Panc1 (cell line): ENCODE data around the gene POLE. TPM values are rescaled to one million over a fixed set of nuclear protein-coding genes. Genes with fewer than 3 reads are reported as not detected.

Source experiments
- ATAC-seq: fragments of 200-7000 bp; cut with Tn5 transposase; 2 replicates; pipeline ENCODE4 v1.9.1; 2020; ENCODE audit warnings: mild to moderate bottlenecking, moderate library complexity
- BruUV-seq: library from RNA; stranded (reverse); fragments of 400-500 nt; replicated peaks from 2 replicates; lab custom pipeline; 2021; lab: Mats Ljungman, UMichigan
- CTCF ChIA-PET: fragments of 300-600 bp; sonication (Branson Sonifier 250); formaldehyde crosslinking; loops from one replicate; lab custom pipeline; 2022; ENCODE audit warnings: antibody characterized with exemption; lab: Charles Lee
- POLR2A ChIA-PET: fragments of 300-600 bp; sonication (Branson Sonifier 250); formaldehyde crosslinking; loops from one replicate; lab custom pipeline; 2022; ENCODE audit warnings: antibody characterized with exemption; lab: Charles Lee
- DNase-seq: peaks from one replicate; pipeline ENCODE4 v3.0.0-alpha.2; 2010; ENCODE audit warnings: low read depth, low spot score
- H3K27ac ChIP-seq: 2 replicates; pipeline ENCODE4 v1.5.1; 2011; ENCODE audit warnings: mild to moderate bottlenecking, low read length, inconsistent platforms
- H3K27me3 ChIP-seq: fragments of 200-500 bp; sonication (Bioruptor generic); 2 replicates; pipeline ENCODE4 v1.6.0; 2014; ENCODE audit warnings: low read length, inconsistent platforms; ENCODE audit not compliant: control insufficient read depth, insufficient read depth
- H3K36me3 ChIP-seq: fragments of 200-500 bp; sonication (Bioruptor generic); 2 replicates; pipeline ENCODE4 v1.5.1; 2014; ENCODE audit warnings: inconsistent platforms, mild to moderate bottlenecking, low read length, moderate library complexity; ENCODE audit not compliant: control insufficient read depth, insufficient read depth
- H3K4me1 ChIP-seq: 2 replicates; pipeline ENCODE4 v1.5.1; 2011; ENCODE audit warnings: inconsistent platforms, mild to moderate bottlenecking, low read length, moderate library complexity; ENCODE audit not compliant: control insufficient read depth, insufficient read depth
- H3K4me3 ChIP-seq, 2 experiments: 2 replicates each; pipeline ENCODE4 v1.5.1; 2011 to 2012; ENCODE audit warnings: low read depth in 2 of 2, low read length in 2 of 2, mild to moderate bottlenecking in 2 of 2, inconsistent platforms in 1 of 2, moderate library complexity in 1 of 2
- H3K9me3 ChIP-seq: fragments of 200-500 bp; sonication (Bioruptor generic); 2 replicates; pipeline ENCODE4 v1.5.1; 2014; ENCODE audit warnings: low read depth, mild to moderate bottlenecking, inconsistent platforms, low read length, moderate library complexity; ENCODE audit not compliant: control insufficient read depth, insufficient read depth
- POLR2AphosphoS5 ChIP-seq: IDR thresholded peaks from 2 replicates; pipeline ENCODE4 v1.6.1; 2012; ENCODE audit warnings: mild to moderate bottlenecking, low read depth, low read length, moderate library complexity
- SIN3A ChIP-seq: IDR thresholded peaks from 2 replicates; pipeline ENCODE4 v1.6.1; 2012; ENCODE audit warnings: low read depth, mild to moderate bottlenecking, low read length, moderate library complexity, borderline replicate concordance; ENCODE audit not compliant: insufficient read depth
- TCF7L2 ChIP-seq: IDR thresholded peaks from 2 replicates; pipeline ENCODE4 v1.6.1; 2011; ENCODE audit warnings: mild to moderate bottlenecking, low read depth, low read length, inconsistent platforms
- in situ Hi-C: cut with HindIII; loops from 2 replicates; pipeline ENCODE4 v1.10.0; 2016; ENCODE audit warnings: low sequenced_read_pairs, low pct_unique_long_range_greater_than_20kb
- intact Hi-C: fragments of 100-400 bp; cut with micrococcal nuclease; formaldehyde crosslinking; loops from one replicate; pipeline ENCODE4 v1.10.0; 2022; ENCODE audit not compliant: unreplicated experiment
- total RNA-seq: library from RNA; stranded (reverse); gene quantifications from one replicate; pipeline ENCODE4 v1.2.1, GENCODE V29; 2021; ENCODE audit not compliant: unreplicated experiment
- TF ChIP-seq, protein P1 (sequence below), 2 experiments: IDR thresholded peaks; 2 replicates each; pipeline ENCODE4 v1.6.1; 2011 to 2012; ENCODE audit warnings: low read depth in 2 of 2, control low read depth in 1 of 2, low read length in 1 of 2, mild to moderate bottlenecking in 1 of 2, moderate library complexity in 1 of 2; ENCODE audit not compliant: insufficient read depth in 1 of 2
- TF ChIP-seq, protein P2 (sequence below): fragments of 450-650 bp; IDR thresholded peaks from 2 replicates; pipeline ENCODE4 v1.5.1; 2017; ENCODE audit warnings: mild to moderate bottlenecking

POLE gene
- total RNA-seq, 1 experiment from 2014 or later, result 112 TPM

DNA sequence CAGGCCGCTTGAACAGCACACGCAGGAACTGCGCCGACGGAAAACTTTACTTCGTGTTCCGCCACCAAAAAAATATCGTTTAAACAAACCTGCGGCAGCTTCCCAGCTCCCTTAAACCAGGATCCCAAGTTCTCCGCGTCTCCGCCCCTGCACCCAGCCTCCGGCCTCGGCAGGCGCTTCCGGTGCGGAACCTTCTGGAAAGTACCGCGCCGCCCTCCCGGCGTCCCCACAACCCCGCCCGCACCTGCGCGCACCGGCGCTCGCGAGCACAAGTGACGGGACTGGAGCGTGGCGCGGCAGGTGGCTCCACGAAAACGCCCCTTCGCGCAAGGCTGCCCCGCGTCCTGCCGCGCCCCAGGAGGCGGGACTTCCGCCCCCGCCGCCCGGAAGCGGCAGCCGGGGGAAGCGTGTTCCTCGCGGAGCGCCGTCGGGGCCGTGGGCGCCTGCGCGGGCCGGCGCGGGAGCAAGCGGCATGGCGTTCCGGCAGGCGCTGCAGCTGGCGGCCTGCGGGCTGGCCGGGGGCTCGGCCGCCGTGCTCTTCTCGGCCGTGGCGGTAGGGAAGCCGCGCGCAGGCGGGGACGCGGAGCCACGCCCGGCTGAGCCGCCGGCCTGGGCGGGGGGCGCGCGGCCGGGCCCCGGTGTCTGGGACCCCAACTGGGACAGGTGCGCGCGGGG, 23.4 kb upstream of the POLE start, which contains the start of gene PGAM5:
Gene PGAM5, plus strand, starts transcription at position 438 of the 675 bp plus-strand sequence. Its CDS starts 35 bp downstream, at position 473.
- Histone ChIP-seq H3K4me3 (peak within 1 kb of the TSS; percentile 67 to 90), H3K27ac (peak within 1 kb of the TSS; percentile 90), H3K4me1 (peaks cover 6% of the 10 kb centered on the region; the same call in 1 of the 2 replicates), H3K9me3 (no peaks in the 10 kb centered on the region), H3K27me3 (no peaks in the 10 kb centered on the region), H3K36me3 (no peaks in the 10 kb centered on the region)
- BruUV-seq, result no TSS peak
- no peak for DNase-seq
- intact Hi-C loops (no loop called here), in situ Hi-C loops (no loop called here)
- ChIA-PET POLR2A (no interaction called here), CTCF (no interaction called here)
- ATAC-seq, result peak; percentile 93
- TF ChIP-seq, protein P1, sequence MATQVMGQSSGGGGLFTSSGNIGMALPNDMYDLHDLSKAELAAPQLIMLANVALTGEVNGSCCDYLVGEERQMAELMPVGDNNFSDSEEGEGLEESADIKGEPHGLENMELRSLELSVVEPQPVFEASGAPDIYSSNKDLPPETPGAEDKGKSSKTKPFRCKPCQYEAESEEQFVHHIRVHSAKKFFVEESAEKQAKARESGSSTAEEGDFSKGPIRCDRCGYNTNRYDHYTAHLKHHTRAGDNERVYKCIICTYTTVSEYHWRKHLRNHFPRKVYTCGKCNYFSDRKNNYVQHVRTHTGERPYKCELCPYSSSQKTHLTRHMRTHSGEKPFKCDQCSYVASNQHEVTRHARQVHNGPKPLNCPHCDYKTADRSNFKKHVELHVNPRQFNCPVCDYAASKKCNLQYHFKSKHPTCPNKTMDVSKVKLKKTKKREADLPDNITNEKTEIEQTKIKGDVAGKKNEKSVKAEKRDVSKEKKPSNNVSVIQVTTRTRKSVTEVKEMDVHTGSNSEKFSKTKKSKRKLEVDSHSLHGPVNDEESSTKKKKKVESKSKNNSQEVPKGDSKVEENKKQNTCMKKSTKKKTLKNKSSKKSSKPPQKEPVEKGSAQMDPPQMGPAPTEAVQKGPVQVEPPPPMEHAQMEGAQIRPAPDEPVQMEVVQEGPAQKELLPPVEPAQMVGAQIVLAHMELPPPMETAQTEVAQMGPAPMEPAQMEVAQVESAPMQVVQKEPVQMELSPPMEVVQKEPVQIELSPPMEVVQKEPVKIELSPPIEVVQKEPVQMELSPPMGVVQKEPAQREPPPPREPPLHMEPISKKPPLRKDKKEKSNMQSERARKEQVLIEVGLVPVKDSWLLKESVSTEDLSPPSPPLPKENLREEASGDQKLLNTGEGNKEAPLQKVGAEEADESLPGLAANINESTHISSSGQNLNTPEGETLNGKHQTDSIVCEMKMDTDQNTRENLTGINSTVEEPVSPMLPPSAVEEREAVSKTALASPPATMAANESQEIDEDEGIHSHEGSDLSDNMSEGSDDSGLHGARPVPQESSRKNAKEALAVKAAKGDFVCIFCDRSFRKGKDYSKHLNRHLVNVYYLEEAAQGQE (IDR thresholded peaks at IDR 0.05; ENCODE audit: insufficient read depth in 1 of 2, low read depth in 2 of 2, low read length in 1 of 2), result no peak
- TF ChIP-seq TCF7L2, result peak; percentile 32; the same call in 1 of the 2 replicates
- peak; percentile 84; the same call in 1 of the 2 replicates for TF ChIP-seq SIN3A
- TF ChIP-seq, protein P2, sequence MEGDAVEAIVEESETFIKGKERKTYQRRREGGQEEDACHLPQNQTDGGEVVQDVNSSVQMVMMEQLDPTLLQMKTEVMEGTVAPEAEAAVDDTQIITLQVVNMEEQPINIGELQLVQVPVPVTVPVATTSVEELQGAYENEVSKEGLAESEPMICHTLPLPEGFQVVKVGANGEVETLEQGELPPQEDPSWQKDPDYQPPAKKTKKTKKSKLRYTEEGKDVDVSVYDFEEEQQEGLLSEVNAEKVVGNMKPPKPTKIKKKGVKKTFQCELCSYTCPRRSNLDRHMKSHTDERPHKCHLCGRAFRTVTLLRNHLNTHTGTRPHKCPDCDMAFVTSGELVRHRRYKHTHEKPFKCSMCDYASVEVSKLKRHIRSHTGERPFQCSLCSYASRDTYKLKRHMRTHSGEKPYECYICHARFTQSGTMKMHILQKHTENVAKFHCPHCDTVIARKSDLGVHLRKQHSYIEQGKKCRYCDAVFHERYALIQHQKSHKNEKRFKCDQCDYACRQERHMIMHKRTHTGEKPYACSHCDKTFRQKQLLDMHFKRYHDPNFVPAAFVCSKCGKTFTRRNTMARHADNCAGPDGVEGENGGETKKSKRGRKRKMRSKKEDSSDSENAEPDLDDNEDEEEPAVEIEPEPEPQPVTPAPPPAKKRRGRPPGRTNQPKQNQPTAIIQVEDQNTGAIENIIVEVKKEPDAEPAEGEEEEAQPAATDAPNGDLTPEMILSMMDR, result no peak
- peak; percentile 89 for TF ChIP-seq POLR2AphosphoS5

DNA sequence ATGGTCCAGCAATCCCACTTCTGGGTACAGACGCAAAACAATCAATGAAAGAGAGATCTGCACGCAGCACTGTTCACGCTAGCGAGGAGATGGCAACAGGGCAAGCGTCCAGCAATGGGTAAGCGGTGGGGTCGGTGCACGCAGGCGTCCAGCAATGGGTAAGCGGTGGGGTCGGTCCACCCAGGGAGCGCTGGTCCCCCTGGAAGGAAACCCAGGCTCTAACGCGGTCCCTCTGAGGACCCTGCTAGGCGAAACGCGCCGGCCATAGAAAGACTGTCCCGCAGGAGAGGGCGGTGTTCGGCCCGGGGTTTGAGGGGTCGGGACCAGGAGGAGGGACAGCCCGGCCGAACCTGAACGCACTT, 22.9 kb upstream of the POLE start:
- DNase-seq (no peak), ATAC-seq (peak; percentile 56)
- Histone ChIP-seq H3K36me3 (no peaks in the 10 kb centered on the region), H3K4me3 (peak overlapping the region; percentile 67 to 90), H3K27ac (peak overlapping the region; percentile 90), H3K9me3 (no peaks in the 10 kb centered on the region), H3K27me3 (no peaks in the 10 kb centered on the region), H3K4me1 (peaks cover 6% of the 10 kb centered on the region; the same call in 1 of the 2 replicates)
- TSS peak; percentile 93 for BruUV-seq
- ChIA-PET POLR2A (no interaction called here), CTCF (no interaction called here)
- intact Hi-C loops, result no loop called here
- in situ Hi-C loops, result no loop called here
- TF ChIP-seq SIN3A (no peak), TCF7L2 (no peak), POLR2AphosphoS5 (no peak)

DNA sequence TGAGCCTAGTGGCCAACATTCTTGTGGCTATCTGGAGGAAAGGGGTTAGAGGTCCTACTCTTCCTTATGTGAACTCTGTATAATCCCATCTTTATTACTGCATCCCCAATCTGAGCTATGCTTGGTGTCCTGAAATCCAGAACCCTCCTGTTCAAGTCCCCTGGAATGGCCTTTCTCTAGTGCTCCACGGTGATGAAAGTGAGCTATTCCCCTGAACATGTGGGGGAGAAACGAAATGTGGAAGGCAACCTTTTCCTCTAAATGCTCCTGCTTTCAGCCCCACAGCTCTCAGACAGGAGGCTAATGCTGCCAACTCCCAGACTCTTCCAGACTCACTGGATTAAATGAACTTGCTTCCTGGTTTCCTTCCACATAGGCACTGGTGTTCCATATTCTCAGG, 21.0 kb upstream of the POLE start:
- no peaks in the 10 kb centered on the region for H3K27me3 ChIP-seq
- BruUV-seq, result no TSS peak
- ChIA-PET CTCF (no interaction called here), POLR2A (no interaction called here)
- no peaks in the 10 kb centered on the region for H3K36me3 ChIP-seq
- peaks cover 6% of the 10 kb centered on the region; the same call in 1 of the 2 replicates for H3K4me1 ChIP-seq
- H3K9me3 ChIP-seq, result no peaks in the 10 kb centered on the region
- in situ Hi-C loops (no loop called here), intact Hi-C loops (no loop called here)
- no peak for DNase-seq
- no peak for TF ChIP-seq SIN3A
- TF ChIP-seq, protein P1 (IDR thresholded peaks at IDR 0.05; ENCODE audit: insufficient read depth in 1 of 2, low read depth in 2 of 2, low read length in 1 of 2), result no peak
- no peak for TF ChIP-seq TCF7L2
- TF ChIP-seq POLR2AphosphoS5, result no peak; the same call in 1 of the 2 replicates
- TF ChIP-seq, protein P2, result no peak
- H3K27ac ChIP-seq, result no peak overlapping the region
- H3K4me3 ChIP-seq, result no peak overlapping the region
- ATAC-seq, result no peak
